Measurements from ENCODE around the gene CDC14A. TPM values are rescaled to one million over a fixed set of nuclear protein-coding genes. Genes with fewer than 3 reads are reported as not detected.
A peak's percentile ranks its signal among the peaks of the same experiment; 100 is the strongest.

The CDC14A gene
- total and polyA plus RNA-seq, 8 donors: 8.9 to 16.4 (median 14.2) TPM

- intact Hi-C loops (cut with DNase I): no loop called here
- TF ChIP-seq CTCF (IDR thresholded peaks at IDR 0.05): no peak
- H3K36me3 ChIP-seq: no peaks in the 10 kb centered on the region
These were observed 86.1 kb downstream of the CDC14A start for GRCh38 chr1:100438375-100438774.

GRCh38 chr1:100438789-100439188, 86.5 kb downstream of the CDC14A start:
- H3K27ac ChIP-seq: peak overlapping the region in 1 of 2 donors; percentile 57
- ATAC-seq: peak; percentile 39

More at GRCh38 chr1:100438375-100438774, 86.1 kb downstream of the CDC14A start:
- H3K4me3 ChIP-seq: no peak overlapping the region
- H3K4me1 ChIP-seq: peaks cover 15 to 27% of the 10 kb centered on the region in 2 donors
- ATAC-seq: no peak
- peak overlapping the region in 1 of 2 donors; percentile 57 for H3K27ac ChIP-seq
- H3K9me3 ChIP-seq: no peaks in the 10 kb centered on the region
- no peak for DNase-seq
- H3K27me3 ChIP-seq: no peaks in the 10 kb centered on the region

GRCh38 chr1:100440075-100440809, 87.9 kb downstream of the CDC14A start:
- ATAC-seq: peak; percentile 66
- H3K36me3 ChIP-seq: no peaks in the 10 kb centered on the region
- no peak for DNase-seq
- TF ChIP-seq CTCF (IDR thresholded peaks at IDR 0.05): no peak
- no peak overlapping the region for H3K4me3 ChIP-seq
- H3K9me3 ChIP-seq: no peaks in the 10 kb centered on the region
- no peaks in the 10 kb centered on the region for H3K27me3 ChIP-seq
- H3K4me1 ChIP-seq: peaks cover 15 to 42% of the 10 kb centered on the region in 2 donors
- H3K27ac ChIP-seq: peak overlapping the region; percentile 26 to 57
- intact Hi-C loops (cut with DNase I): no loop called here

More at GRCh38 chr1:100438789-100439188, 86.5 kb downstream of the CDC14A start:
- no peak for DNase-seq
- H3K4me1 ChIP-seq: peaks cover 15 to 31% of the 10 kb centered on the region in 2 donors
- H3K4me3 ChIP-seq: no peak overlapping the region
- no peaks in the 10 kb centered on the region for H3K27me3 ChIP-seq
- H3K9me3 ChIP-seq: no peaks in the 10 kb centered on the region
- intact Hi-C loops (cut with DNase I): no loop called here
- no peak for TF ChIP-seq CTCF (IDR thresholded peaks at IDR 0.05)
- H3K36me3 ChIP-seq: no peaks in the 10 kb centered on the region

- DNase-seq (no peak), ATAC-seq (no peak)
- H3K27me3 ChIP-seq: no peaks in the 10 kb centered on the region
- intact Hi-C loops (cut with DNase I): no loop called here
- H3K36me3 ChIP-seq: no peaks in the 10 kb centered on the region
- H3K4me1 ChIP-seq: peaks cover 15 to 42% of the 10 kb centered on the region in 2 donors
- no peaks in the 10 kb centered on the region for H3K9me3 ChIP-seq
- TF ChIP-seq CTCF (IDR thresholded peaks at IDR 0.05): no peak
- no peak overlapping the region for H3K4me3 ChIP-seq
- peak overlapping the region in 1 of 2 donors; percentile 4 for H3K27ac ChIP-seq
These were observed 88.8 kb downstream of the CDC14A start for GRCh38 chr1:100441146-100441545.

- intact Hi-C loops (cut with DNase I): no loop called here
These were observed 89.3 kb downstream of the CDC14A start for GRCh38 chr1:100441651-100442050.

More at GRCh38 chr1:100441651-100442050, 89.3 kb downstream of the CDC14A start:
- Histone ChIP-seq H3K4me1 (peaks cover 15 to 42% of the 10 kb centered on the region in 2 donors), H3K27me3 (no peaks in the 10 kb centered on the region), H3K36me3 (no peaks in the 10 kb centered on the region), H3K9me3 (no peaks in the 10 kb centered on the region), H3K4me3 (no peak overlapping the region), H3K27ac (no peak overlapping the region)
- TF ChIP-seq CTCF (IDR thresholded peaks at IDR 0.05): no peak
- DNase-seq (no peak), ATAC-seq (no peak)

Measured in left lung (tissue), 10 donors.